ENCODE measurements around the gene LPCAT2. TPM values are rescaled to one million over a fixed set of nuclear protein-coding genes. Genes with fewer than 3 reads are reported as not detected.

The LPCAT2 gene
- total RNA-seq, 2 experiments from 2014 or later = not detected

DNA sequence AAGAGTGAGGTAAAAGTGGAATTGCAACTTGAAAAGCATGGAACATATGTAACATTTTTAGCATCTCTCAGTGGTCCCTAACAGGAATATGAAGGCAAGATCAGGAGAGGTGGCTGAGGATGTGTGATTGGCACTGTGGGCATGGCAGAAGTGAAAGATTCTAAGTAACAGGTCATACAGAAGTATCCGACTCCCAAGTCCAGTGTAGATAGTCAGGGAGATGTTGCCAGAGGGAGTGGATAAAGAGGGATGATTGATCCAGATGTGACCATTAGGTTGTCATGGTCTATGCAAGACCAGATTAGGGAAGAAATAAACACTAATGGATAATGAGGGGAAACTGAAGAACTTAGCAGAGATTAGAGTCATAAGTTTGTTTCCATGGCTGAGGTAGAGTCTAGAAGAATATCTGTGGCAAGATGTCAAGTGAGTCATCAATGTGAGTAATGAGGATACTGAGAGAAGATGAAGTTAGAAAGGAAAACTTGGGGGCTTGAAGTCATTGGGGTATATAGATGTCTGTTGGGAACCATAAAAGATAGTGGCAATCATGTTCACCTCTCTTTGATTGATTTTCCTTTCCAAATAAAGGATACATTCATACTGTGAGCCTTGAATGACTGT, 33.7 kb downstream of the LPCAT2 start:
- Histone ChIP-seq H2AFZ (ENCODE audit: low read length) (no peak overlapping the region), H3K4me2 (ENCODE audit: low read length) (no peak overlapping the region), H3K27ac (ENCODE audit: low read depth, low read length, poor library complexity, severe bottlenecking) (no peak overlapping the region), H3K36me3 (ENCODE audit: insufficient read depth, low read length) (no peaks in the 10 kb centered on the region), H3K9me2 (ENCODE audit: insufficient read depth, low read length) (no peaks in the 10 kb centered on the region), H3K79me2 (ENCODE audit: insufficient read depth, low read depth, low read length) (no peaks in the 10 kb centered on the region), H3K4me3 (ENCODE audit: low read depth, low read length, poor library complexity, severe bottlenecking) (no peak overlapping the region), H3K9me3 (ENCODE audit: low read length) (no peaks in the 10 kb centered on the region), H4K20me1 (ENCODE audit: insufficient read depth, low read length) (no peaks in the 10 kb centered on the region), H3K4me1 (ENCODE audit: insufficient read depth, low read length, poor library complexity, severe bottlenecking) (no peaks in the 10 kb centered on the region)
- TF ChIP-seq, protein P1, sequence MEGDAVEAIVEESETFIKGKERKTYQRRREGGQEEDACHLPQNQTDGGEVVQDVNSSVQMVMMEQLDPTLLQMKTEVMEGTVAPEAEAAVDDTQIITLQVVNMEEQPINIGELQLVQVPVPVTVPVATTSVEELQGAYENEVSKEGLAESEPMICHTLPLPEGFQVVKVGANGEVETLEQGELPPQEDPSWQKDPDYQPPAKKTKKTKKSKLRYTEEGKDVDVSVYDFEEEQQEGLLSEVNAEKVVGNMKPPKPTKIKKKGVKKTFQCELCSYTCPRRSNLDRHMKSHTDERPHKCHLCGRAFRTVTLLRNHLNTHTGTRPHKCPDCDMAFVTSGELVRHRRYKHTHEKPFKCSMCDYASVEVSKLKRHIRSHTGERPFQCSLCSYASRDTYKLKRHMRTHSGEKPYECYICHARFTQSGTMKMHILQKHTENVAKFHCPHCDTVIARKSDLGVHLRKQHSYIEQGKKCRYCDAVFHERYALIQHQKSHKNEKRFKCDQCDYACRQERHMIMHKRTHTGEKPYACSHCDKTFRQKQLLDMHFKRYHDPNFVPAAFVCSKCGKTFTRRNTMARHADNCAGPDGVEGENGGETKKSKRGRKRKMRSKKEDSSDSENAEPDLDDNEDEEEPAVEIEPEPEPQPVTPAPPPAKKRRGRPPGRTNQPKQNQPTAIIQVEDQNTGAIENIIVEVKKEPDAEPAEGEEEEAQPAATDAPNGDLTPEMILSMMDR (conservative IDR thresholded peaks at IDR 0.05; ENCODE audit: low read length) = no peak
- no peak for TF ChIP-seq EZH2phosphoT487 (IDR thresholded peaks at IDR 0.05; ENCODE audit: borderline replicate concordance, low read depth, low read length)
- ChIA-PET CTCF (ENCODE audit: unreplicated experiment) (no interaction called here), POLR2A (no interaction called here)
- no TSS peak for BruUV-seq (replicated peaks)
- DNase-seq (ENCODE audit: low spot score) = no peak
- intact Hi-C loops (cut with micrococcal nuclease; ENCODE audit: unreplicated experiment) = no loop called here

DNA sequence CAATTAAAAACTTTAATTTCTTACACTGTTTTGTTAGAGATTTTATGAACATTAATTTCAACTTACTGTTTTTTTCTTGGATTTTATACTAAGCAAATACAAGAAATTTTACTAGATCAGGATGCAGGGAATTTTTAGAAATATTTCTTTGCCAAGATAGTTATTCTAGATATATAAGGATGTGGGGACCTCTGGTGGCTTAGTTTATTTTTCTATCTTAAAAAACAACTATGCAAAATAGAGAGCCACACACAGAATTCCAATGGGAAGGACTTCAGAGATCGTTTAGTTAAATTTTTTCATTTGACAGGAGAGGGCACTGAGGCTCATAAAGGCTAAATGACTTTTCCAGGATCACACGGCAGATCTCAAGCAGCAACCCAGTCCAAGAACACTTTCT, 34.6 kb downstream of the LPCAT2 start:
- no TSS peak for BruUV-seq (replicated peaks)
- TF ChIP-seq, protein P1 (conservative IDR thresholded peaks at IDR 0.05; ENCODE audit: low read length) = peak; percentile 45; the same call in 1 of the 2 replicates
- TF ChIP-seq EZH2phosphoT487 (IDR thresholded peaks at IDR 0.05; ENCODE audit: borderline replicate concordance, low read depth, low read length) = no peak
- ChIA-PET CTCF (ENCODE audit: unreplicated experiment) (no interaction called here), POLR2A (no interaction called here)
- Histone ChIP-seq H3K4me2 (ENCODE audit: low read length) (no peak overlapping the region), H3K4me3 (ENCODE audit: low read depth, low read length, poor library complexity, severe bottlenecking) (no peak overlapping the region), H3K27ac (ENCODE audit: low read depth, low read length, poor library complexity, severe bottlenecking) (no peak overlapping the region), H3K9me3 (ENCODE audit: low read length) (no peaks in the 10 kb centered on the region), H3K4me1 (ENCODE audit: insufficient read depth, low read length, poor library complexity, severe bottlenecking) (no peaks in the 10 kb centered on the region), H2AFZ (ENCODE audit: low read length) (no peak overlapping the region), H3K36me3 (ENCODE audit: insufficient read depth, low read length) (no peaks in the 10 kb centered on the region), H3K79me2 (ENCODE audit: insufficient read depth, low read depth, low read length) (no peaks in the 10 kb centered on the region), H4K20me1 (ENCODE audit: insufficient read depth, low read length) (no peaks in the 10 kb centered on the region), H3K9me2 (ENCODE audit: insufficient read depth, low read length) (no peaks in the 10 kb centered on the region)
- intact Hi-C loops (cut with micrococcal nuclease; ENCODE audit: unreplicated experiment) = no loop called here
- no peak for DNase-seq (ENCODE audit: low spot score)

DNA sequence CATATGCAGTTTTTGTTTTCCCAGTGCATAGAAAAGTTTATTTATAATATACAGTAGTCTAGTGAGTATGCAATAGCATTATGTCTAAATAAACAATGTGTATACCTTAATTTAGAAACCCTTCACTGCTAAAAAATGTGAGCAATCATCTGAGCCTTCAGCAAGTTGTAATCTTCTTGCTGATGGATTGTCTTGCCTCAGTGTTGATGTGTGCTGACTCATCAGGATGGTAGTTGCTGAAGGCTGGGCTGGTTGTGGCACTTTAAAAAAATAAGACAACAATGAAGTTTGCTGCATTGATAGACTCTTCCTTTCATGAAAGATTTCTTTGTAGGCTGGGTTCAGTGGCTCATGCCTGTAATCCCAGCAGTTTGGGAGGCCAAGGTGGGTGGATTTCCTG, 43.7 kb downstream of the LPCAT2 start:
- H3K4me2 ChIP-seq (ENCODE audit: low read length) = no peak overlapping the region
- BruUV-seq (replicated peaks) = no TSS peak
- TF ChIP-seq EZH2phosphoT487 (IDR thresholded peaks at IDR 0.05; ENCODE audit: borderline replicate concordance, low read depth, low read length) = no peak
- TF ChIP-seq, protein P1 (conservative IDR thresholded peaks at IDR 0.05; ENCODE audit: low read length) = no peak
- H3K4me3 ChIP-seq (ENCODE audit: low read depth, low read length, poor library complexity, severe bottlenecking) = no peak overlapping the region
- CTCF ChIA-PET (ENCODE audit: unreplicated experiment) = no interaction called here
- no peaks in the 10 kb centered on the region for H3K4me1 ChIP-seq (ENCODE audit: insufficient read depth, low read length, poor library complexity, severe bottlenecking)
- no peaks in the 10 kb centered on the region for H3K9me2 ChIP-seq (ENCODE audit: insufficient read depth, low read length)
- intact Hi-C loops (cut with micrococcal nuclease; ENCODE audit: unreplicated experiment) = no loop called here
- H4K20me1 ChIP-seq (ENCODE audit: insufficient read depth, low read length) = no peaks in the 10 kb centered on the region
- no peak overlapping the region for H2AFZ ChIP-seq (ENCODE audit: low read length)
- H3K79me2 ChIP-seq (ENCODE audit: insufficient read depth, low read depth, low read length) = no peaks in the 10 kb centered on the region
- no peaks in the 10 kb centered on the region for H3K9me3 ChIP-seq (ENCODE audit: low read length)
- H3K27ac ChIP-seq (ENCODE audit: low read depth, low read length, poor library complexity, severe bottlenecking) = no peak overlapping the region
- POLR2A ChIA-PET = no interaction called here
- no peak for DNase-seq (ENCODE audit: low spot score)
- H3K36me3 ChIP-seq (ENCODE audit: insufficient read depth, low read length) = no peaks in the 10 kb centered on the region

All from OCI-LY7 (cell line).